Measurements from ENCODE around the gene GNG4. TPM values are rescaled to one million over a fixed set of nuclear protein-coding genes. Genes with fewer than 3 reads are reported as not detected.

Gene GNG4
- total and polyA plus RNA-seq, 9 of the 15 experiments (the other 6 are each of a cell fraction or from before 2014, with no cell fraction given) = 0.06 to 0.58 (median 0.08) TPM; not detected in 4

DNA sequence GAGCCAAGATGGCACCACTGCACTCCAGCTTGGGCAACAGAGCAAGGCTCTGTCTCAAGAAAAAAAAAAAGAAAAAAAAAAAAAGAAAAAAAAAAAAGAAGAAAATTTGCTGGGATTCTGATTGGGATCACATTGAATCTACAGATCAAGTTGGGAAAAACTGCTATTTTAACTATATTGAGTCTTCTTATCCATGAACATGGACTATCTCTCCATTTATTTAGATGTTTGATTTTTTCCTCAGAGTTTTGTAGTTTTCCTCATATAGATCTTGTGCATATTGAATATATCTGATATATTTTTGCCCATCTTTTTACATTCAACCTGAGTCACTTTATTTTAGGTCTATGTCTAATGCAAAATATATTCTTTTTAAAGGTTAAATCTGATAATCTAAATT is 87.0 kb downstream of the GNG4 start (continued):
- TF ChIP-seq, protein P1, sequence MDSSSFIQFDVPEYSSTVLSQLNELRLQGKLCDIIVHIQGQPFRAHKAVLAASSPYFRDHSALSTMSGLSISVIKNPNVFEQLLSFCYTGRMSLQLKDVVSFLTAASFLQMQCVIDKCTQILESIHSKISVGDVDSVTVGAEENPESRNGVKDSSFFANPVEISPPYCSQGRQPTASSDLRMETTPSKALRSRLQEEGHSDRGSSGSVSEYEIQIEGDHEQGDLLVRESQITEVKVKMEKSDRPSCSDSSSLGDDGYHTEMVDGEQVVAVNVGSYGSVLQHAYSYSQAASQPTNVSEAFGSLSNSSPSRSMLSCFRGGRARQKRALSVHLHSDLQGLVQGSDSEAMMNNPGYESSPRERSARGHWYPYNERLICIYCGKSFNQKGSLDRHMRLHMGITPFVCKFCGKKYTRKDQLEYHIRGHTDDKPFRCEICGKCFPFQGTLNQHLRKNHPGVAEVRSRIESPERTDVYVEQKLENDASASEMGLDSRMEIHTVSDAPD (CRISPR knock-in tag; IDR thresholded peaks at IDR 0.05) = no peak
- TF ChIP-seq ZNF263 (CRISPR knock-in tag; IDR thresholded peaks at IDR 0.05; ENCODE audit: borderline replicate concordance) = no peak
- no peak for TF ChIP-seq IRF2 (CRISPR knock-in tag; IDR thresholded peaks at IDR 0.05)
- no peak for TF ChIP-seq BHLHE40 (IDR thresholded peaks at IDR 0.05; ENCODE audit: low read length)
- no peak for TF ChIP-seq MAFK (IDR thresholded peaks at IDR 0.05; ENCODE audit: low read length)
- no peak for TF ChIP-seq BRD9 (IDR thresholded peaks at IDR 0.05; ENCODE audit: low read depth, partially characterized antibody)

DNA sequence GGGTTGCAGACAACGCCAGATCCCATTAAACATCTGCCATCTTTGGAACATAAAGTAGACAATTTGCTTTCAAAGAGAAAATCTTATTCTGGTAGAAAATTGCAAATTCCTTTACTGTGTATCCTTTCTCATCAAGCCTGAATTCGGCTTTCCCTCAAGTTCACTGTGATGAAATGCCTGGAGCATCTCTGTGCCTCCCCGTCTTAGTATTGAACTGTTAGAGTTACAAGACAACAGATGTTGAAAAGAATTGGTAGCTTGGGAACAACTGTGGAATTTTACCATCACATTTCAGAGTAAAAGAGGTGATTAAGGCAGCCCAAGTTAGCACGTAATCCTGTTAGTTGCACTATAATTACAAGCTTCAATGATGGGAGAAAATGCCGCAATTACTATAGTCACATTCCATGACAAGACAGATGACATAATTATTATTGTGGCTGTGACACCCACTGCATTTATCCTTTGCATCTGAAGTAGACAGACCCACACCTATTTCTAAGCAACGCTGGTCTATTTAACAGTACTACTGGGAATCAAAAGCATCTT is 90.9 kb downstream of the GNG4 start:
- no peaks in the 10 kb centered on the region for H3K4me1 ChIP-seq (replicated peaks in 1 of 2; ENCODE audit: control insufficient read depth in 2 of 2, insufficient read depth in 2 of 2, low read length in 2 of 2)
- CTCF ChIA-PET (ENCODE audit: low intra/inter-chr PET ratio) = no interaction called here
- peaks cover 46 to 49% of the 10 kb centered on the region in 2 experiments; a peak in 4 of 5 replicates for H3K27me3 ChIP-seq (ENCODE audit: control insufficient read depth in 2 of 2, insufficient read depth in 2 of 2, low read length in 2 of 2)
- 3% methylated on average over 6 of the region's 6 CpGs for WGBS (ENCODE audit: insufficient coverage, low coverage, missing lambda C conversion rate)
- H3K9me3 ChIP-seq (replicated peaks; ENCODE audit: control insufficient read depth, insufficient read depth, low read depth, low read length) = no peaks in the 10 kb centered on the region
- no peak overlapping the region for H3K4me3 ChIP-seq
- FAIRE-seq (no peak), ATAC-seq (no peak), DNase-seq (ENCODE audit: extremely low read depth in 1 of 4, low spot score in 3 of 4) (no peak)
- H4K20me1 ChIP-seq (replicated peaks; ENCODE audit: control insufficient read depth, insufficient read depth, low read length) = no peaks in the 10 kb centered on the region; the same call in 1 of the 2 replicates
- no peak overlapping the region for H3K9ac ChIP-seq (ENCODE audit: insufficient read depth in 1 of 2, low read depth in 2 of 2, low read length in 2 of 2)
- H3K9me1 ChIP-seq (ENCODE audit: control insufficient read depth, insufficient read depth, low read length) = peaks cover 3% of the 10 kb centered on the region
- H3K27ac ChIP-seq (ENCODE audit: extremely low read depth, low read depth, low read length) = no peak overlapping the region
- no peaks in the 10 kb centered on the region for H3K79me2 ChIP-seq (ENCODE audit: control insufficient read depth, insufficient read depth, low read length)
- H2AFZ ChIP-seq (ENCODE audit: low read depth, low read length) = no peak overlapping the region
- POLR2A ChIA-PET = interaction anchor here (0.7 to 1.2 kb wide), 2 partner anchors 14 to 18 kb away, joined by 3 read pairs; no protein-coding TSS in a partner anchor
- intact Hi-C loops (cut with micrococcal nuclease) = no loop called here
- in situ Hi-C loops (cut with MboI) = no loop called here
- BruUV-seq (replicated peaks) = no TSS peak
- no peaks in the 10 kb centered on the region for H3K36me3 ChIP-seq (ENCODE audit: control insufficient read depth, insufficient read depth, low read length)
- no peak overlapping the region for H3K4me2 ChIP-seq (ENCODE audit: insufficient read depth, low read length)
- TF ChIP-seq TEAD2 (tag; IDR thresholded peaks at IDR 0.05) (no peak), ELF2 (CRISPR knock-in tag; IDR thresholded peaks at IDR 0.05) (no peak), ZNF217 (CRISPR knock-in tag; IDR thresholded peaks at IDR 0.05) (no peak), HCFC1 (IDR thresholded peaks at IDR 0.05; ENCODE audit: low read depth, low read length) (no peak), KDM2B (CRISPR knock-in tag; IDR thresholded peaks at IDR 0.05) (no peak), CHD1 (IDR thresholded peaks at IDR 0.05; ENCODE audit: low read length) (no peak), COPS2 (conservative IDR thresholded peaks at IDR 0.05) (no peak), SRSF9 (IDR thresholded peaks at IDR 0.05; ENCODE audit: borderline replicate concordance, low read depth, low read length) (no peak)
- TF ChIP-seq, protein P2, sequence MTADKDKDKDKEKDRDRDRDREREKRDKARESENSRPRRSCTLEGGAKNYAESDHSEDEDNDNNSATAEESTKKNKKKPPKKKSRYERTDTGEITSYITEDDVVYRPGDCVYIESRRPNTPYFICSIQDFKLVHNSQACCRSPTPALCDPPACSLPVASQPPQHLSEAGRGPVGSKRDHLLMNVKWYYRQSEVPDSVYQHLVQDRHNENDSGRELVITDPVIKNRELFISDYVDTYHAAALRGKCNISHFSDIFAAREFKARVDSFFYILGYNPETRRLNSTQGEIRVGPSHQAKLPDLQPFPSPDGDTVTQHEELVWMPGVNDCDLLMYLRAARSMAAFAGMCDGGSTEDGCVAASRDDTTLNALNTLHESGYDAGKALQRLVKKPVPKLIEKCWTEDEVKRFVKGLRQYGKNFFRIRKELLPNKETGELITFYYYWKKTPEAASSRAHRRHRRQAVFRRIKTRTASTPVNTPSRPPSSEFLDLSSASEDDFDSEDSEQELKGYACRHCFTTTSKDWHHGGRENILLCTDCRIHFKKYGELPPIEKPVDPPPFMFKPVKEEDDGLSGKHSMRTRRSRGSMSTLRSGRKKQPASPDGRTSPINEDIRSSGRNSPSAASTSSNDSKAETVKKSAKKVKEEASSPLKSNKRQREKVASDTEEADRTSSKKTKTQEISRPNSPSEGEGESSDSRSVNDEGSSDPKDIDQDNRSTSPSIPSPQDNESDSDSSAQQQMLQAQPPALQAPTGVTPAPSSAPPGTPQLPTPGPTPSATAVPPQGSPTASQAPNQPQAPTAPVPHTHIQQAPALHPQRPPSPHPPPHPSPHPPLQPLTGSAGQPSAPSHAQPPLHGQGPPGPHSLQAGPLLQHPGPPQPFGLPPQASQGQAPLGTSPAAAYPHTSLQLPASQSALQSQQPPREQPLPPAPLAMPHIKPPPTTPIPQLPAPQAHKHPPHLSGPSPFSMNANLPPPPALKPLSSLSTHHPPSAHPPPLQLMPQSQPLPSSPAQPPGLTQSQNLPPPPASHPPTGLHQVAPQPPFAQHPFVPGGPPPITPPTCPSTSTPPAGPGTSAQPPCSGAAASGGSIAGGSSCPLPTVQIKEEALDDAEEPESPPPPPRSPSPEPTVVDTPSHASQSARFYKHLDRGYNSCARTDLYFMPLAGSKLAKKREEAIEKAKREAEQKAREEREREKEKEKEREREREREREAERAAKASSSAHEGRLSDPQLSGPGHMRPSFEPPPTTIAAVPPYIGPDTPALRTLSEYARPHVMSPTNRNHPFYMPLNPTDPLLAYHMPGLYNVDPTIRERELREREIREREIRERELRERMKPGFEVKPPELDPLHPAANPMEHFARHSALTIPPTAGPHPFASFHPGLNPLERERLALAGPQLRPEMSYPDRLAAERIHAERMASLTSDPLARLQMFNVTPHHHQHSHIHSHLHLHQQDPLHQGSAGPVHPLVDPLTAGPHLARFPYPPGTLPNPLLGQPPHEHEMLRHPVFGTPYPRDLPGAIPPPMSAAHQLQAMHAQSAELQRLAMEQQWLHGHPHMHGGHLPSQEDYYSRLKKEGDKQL (CRISPR knock-in tag; IDR thresholded peaks at IDR 0.05; ENCODE audit: borderline replicate concordance) = no peak

All from K562 (cell line).